ENCODE results near the gene VNN1. TPM values are rescaled to one million over a fixed set of nuclear protein-coding genes. Genes with fewer than 3 reads are reported as not detected.
A peak's percentile ranks its signal among the peaks of the same experiment; 100 is the strongest.

Gene VNN1, protein sequence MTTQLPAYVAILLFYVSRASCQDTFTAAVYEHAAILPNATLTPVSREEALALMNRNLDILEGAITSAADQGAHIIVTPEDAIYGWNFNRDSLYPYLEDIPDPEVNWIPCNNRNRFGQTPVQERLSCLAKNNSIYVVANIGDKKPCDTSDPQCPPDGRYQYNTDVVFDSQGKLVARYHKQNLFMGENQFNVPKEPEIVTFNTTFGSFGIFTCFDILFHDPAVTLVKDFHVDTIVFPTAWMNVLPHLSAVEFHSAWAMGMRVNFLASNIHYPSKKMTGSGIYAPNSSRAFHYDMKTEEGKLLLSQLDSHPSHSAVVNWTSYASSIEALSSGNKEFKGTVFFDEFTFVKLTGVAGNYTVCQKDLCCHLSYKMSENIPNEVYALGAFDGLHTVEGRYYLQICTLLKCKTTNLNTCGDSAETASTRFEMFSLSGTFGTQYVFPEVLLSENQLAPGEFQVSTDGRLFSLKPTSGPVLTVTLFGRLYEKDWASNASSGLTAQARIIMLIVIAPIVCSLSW
- total RNA-seq = 1 to 10 TPM; 1.1 to 4.5 TPM
- long read RNA-seq = 0 reads

- ATAC-seq (peak; percentile 55 to 70), DNase-seq (peak; percentile 33)
- intact Hi-C loops (cut with DNase I) = no loop called here
These were observed at the start of gene VNN1 for GRCh38 chr6:132713352-132714134. Gene VNN1, minus strand, starts transcription at chr6:132714055. Its CDS starts 20 bp downstream, at chr6:132714035.

GRCh38 chr6:132763269-132763668 is 49.4 kb upstream of the VNN1 start:
- DNase-seq = no peak
- intact Hi-C loops (cut with DNase I) = loop anchor here in 1 of 2 donors (10.0 kb wide), 2 partner anchors 88 to 228 kb away; partner anchors contain the start of gene TAAR9

GRCh38 chr6:132760256-132760655 is 46.4 kb upstream of the VNN1 start:
- intact Hi-C loops (cut with DNase I) = loop anchor here in 1 of 2 donors (10.0 kb wide), 2 partner anchors 85 to 225 kb away; partner anchors contain the start of gene TAAR9
- DNase-seq (no peak), ATAC-seq (no peak)

More at GRCh38 chr6:132763269-132763668, 49.4 kb upstream of the VNN1 start:
- ATAC-seq = peak in 1 of 2 donors; percentile 25

GRCh38 chr6:132758689-132759088 is 44.8 kb upstream of the VNN1 start:
- intact Hi-C loops (cut with DNase I) = no loop called here
- ATAC-seq (no peak), DNase-seq (no peak)

DNA sequence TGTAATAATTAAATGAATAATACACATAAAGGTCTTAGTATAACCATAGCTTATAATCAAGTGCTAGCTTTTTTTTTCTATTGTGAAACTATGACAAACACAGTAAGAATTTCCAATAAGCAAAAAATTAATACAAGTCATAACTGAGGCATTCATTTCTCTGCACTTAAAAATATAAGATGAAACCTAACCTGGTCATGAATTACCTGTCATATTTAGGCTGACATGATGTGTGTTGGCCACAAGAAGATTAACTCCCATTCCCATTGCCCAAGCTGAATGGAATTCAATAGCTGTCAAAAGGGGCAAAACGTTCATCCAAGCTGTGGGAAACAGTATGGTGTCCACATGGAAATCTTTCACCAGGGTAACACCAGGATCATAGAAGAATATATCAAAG is 38.4 kb upstream of the VNN1 start:
- no peak for ATAC-seq
- DNase-seq = no peak
- intact Hi-C loops (cut with DNase I) = no loop called here

DNA sequence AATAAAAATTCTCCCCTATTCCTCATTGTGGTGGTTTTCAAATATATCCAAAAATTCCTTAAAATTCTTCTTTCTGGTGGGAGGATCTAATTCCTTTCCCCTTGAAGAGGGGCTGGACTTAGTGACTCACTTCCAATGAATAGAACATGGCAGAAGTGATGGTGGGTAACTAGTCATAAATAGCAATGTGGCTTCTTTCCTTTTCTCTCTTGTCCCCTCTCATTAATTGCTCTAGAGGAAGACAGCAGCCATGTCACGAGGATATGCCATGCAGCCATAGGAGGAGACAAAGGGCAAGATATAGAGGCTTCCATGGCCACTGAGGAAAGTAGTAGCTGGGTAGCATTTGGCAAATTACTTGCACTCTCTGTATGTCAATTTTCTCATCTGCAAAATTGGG is 38.0 kb upstream of the VNN1 start:
- ATAC-seq (no peak), DNase-seq (no peak)
- intact Hi-C loops (cut with DNase I) = no loop called here

DNA sequence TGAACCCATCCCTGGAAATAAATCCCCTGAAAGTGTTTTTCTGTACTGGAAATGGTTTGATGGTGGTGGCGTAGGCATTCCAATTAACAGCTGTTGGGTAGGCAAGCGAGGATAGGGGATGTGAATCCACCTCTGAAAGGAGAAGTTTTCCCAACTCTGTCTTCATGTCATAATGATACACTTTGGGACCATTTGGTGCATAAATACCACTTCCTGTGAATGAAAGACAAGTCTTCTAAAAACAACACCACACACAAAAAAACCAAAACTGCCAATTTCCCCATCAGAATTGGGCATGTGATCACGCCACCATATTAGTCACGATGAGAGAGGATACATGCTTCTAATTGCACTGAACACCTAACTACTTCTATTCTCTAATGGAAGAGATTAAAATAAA is 37.5 kb upstream of the VNN1 start:
- DNase-seq = no peak
- intact Hi-C loops (cut with DNase I) = no loop called here
- no peak for ATAC-seq

DNA sequence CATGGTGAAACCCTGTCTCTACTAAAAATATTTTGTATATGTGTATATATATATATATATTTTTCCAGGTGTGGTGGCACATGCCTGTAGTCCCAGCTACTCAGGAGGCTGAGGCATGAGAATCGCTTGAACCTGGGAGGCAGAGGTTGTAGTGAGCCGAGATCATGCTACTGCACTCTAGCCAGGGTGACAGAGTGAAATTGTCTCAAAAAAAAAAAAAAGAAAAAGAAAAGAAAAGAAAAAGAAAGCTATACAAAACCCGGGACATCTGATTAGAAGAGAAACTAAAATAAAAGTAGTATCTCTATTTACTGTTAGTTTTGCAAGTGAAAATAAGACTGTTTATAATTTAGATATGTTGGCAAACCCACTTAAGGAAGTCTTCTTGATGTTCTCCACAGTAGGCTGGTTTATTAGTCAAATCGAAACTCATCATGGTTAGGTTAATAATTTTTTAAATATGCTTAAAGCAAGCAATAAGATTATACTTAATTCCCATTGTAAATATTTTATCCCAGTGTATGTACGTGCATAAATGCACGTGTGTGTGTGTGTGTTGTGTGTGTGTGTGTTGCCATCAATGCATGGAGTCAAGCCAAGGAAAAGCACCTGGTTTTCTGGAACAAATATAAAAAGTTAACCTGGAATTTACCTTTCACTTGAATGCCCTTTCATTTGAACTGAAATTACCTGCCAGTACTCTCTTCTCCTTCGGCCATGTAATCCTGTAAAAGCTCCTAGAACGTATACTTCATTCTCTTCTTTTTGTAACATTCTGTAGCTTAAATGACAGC is 36.8 kb upstream of the VNN1 start:
- DNase-seq (no peak), ATAC-seq (no peak)
- intact Hi-C loops (cut with DNase I) = no loop called here

- intact Hi-C loops (cut with DNase I) = no loop called here
- ATAC-seq (no peak), DNase-seq (no peak)
These were observed 35.3 kb upstream of the VNN1 start for GRCh38 chr6:132749111-132749510.

GRCh38 chr6:132748446-132748845 is 34.6 kb upstream of the VNN1 start:
- ATAC-seq = no peak
- intact Hi-C loops (cut with DNase I) = no loop called here
- DNase-seq = no peak

GRCh38 chr6:132746048-132746447 is 32.2 kb upstream of the VNN1 start:
- intact Hi-C loops (cut with DNase I) = no loop called here
- no peak for ATAC-seq
- no peak for DNase-seq

- intact Hi-C loops (cut with DNase I) = no loop called here
- no peak for DNase-seq
- ATAC-seq = peak in 1 of 2 donors; percentile 12
These were observed 28.6 kb upstream of the VNN1 start for GRCh38 chr6:132742495-132742894.

GRCh38 chr6:132741281-132741680 is 27.4 kb upstream of the VNN1 start:
- ATAC-seq (peak in 1 of 2 donors; percentile 55), DNase-seq (no peak)
- intact Hi-C loops (cut with DNase I) = no loop called here

DNA sequence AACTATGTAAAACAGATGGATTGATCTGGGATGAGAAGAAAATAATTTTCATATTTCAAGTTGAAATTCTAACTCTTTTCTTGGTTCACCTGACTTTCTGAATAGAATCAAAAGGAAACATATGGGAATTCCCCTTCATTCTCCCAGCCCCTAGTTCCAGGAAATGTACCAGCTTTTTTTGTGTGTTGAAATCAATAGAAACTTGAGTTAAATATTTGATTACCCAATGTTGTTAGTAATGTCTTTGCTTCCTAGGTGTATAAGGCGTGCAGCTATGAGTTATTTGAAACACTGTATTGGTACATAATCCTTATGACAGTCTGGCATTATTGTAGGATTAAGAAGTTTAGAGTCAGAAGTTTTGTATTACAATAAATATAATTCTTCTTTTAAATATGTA is 22.4 kb upstream of the VNN1 start:
- intact Hi-C loops (cut with DNase I) = no loop called here
- ATAC-seq (peak in 1 of 2 donors; percentile 47), DNase-seq (no peak)

- DNase-seq = no peak
- peak in 1 of 2 donors; percentile 82 for ATAC-seq
- intact Hi-C loops (cut with DNase I) = no loop called here
These were observed 20.9 kb upstream of the VNN1 start for GRCh38 chr6:132734694-132735236.

- DNase-seq (no peak), ATAC-seq (no peak)
- intact Hi-C loops (cut with DNase I) = no loop called here
These were observed 20.0 kb upstream of the VNN1 start for GRCh38 chr6:132733814-132734213.

GRCh38 chr6:132733283-132733682 is 19.4 kb upstream of the VNN1 start:
- intact Hi-C loops (cut with DNase I) = no loop called here
- no peak for DNase-seq
- ATAC-seq = no peak

DNA sequence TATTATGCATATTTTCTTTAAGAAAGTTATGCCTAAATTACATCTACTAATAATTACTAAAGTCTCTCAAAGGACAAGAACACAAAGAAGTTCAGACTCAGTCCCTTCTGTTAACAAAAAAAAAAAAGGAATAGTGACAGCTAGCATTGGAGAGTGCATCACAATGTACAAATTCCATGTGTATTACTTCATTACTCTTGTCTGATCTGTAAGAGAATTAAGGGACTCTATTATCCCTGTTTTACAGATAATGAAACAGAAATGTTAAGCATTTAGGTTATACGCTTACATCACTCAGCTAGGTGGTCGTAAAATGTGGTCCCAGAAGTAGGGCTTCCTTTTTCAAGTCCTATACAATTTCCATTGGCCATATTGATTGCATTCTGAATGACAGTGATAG is 17.2 kb upstream of the VNN1 start:
- intact Hi-C loops (cut with DNase I) = no loop called here
- ATAC-seq (no peak), DNase-seq (no peak)

- intact Hi-C loops (cut with DNase I) = no loop called here
- ATAC-seq = no peak
- no peak for DNase-seq
These were observed 16.7 kb upstream of the VNN1 start for GRCh38 chr6:132730560-132730959.

Measured in left cardiac atrium (tissue), 4 donors.